Stomach (tissue), 9 donors: Measurements from ENCODE around the gene GADD45A. TPM values are rescaled to one million over a fixed set of nuclear protein-coding genes. Genes with fewer than 3 reads are reported as not detected.

Experiments used
- DNase-seq, 2 donors: peaks; one replicate each; pipeline versions ENCODE4 v3.0.0 to v3.0.0-alpha.2; 2013 to 2019
- H3K27ac ChIP-seq, 5 donors: fragments of 200-600 bp in 4 of 5; sonication (generic) in 4 of 5; one replicate each; pipeline ENCODE4 v1.5.1; 2013 to 2019; ENCODE audit warnings: mild to moderate bottlenecking in 1 of 5, moderate library complexity in 1 of 5
- H3K27me3 ChIP-seq, 3 donors: fragments of 200-600 bp; sonication (generic); one replicate each; pipeline ENCODE4 v1.5.1; 2017 to 2019; ENCODE audit warnings: mixed run types in 1 of 3
- H3K36me3 ChIP-seq, 4 donors: fragments of 200-600 bp; sonication (generic); 1 replicate in 3 of 4; 2 replicates in 1 of 4; pipeline ENCODE4 v1.5.1; 2016 to 2019
- H3K4me1 ChIP-seq, 4 donors: fragments of 200-600 bp; sonication (generic); one replicate each; pipeline ENCODE4 v1.5.1; 2016 to 2019
- H3K4me3 ChIP-seq, 4 donors: fragments of 200-600 bp; sonication (generic) in 3 of 4; one replicate each; pipeline ENCODE4 v1.5.1; 2016 to 2019; ENCODE audit warnings: mild to moderate bottlenecking in 1 of 4
- H3K9me3 ChIP-seq, 4 donors: fragments of 200-600 bp; sonication (generic); one replicate each; pipeline ENCODE4 v1.5.1; 2016 to 2019
- CTCF ChIP-seq, 7 experiments: fragments of 450-650 bp in 4 of 7; fragments of 200-600 bp in 3 of 7; sonication (generic) in 3 of 7; IDR thresholded peaks; one replicate each; pipeline ENCODE4 v1.5.1; 2016 to 2019; ENCODE audit warnings: antibody characterized with exemption in 7 of 7, control low read depth in 2 of 7, mild to moderate bottlenecking in 1 of 7
- EP300 ChIP-seq: sonication (generic); formaldehyde crosslinking; IDR thresholded peaks from one replicate; pipeline ENCODE4 v1.6.1; 2017; ENCODE audit warnings: antibody characterized with exemption
- POLR2A ChIP-seq, 4 donors: fragments of 450-650 bp; IDR thresholded peaks; one replicate each; pipeline ENCODE4 v1.6.1; 2016; ENCODE audit warnings: antibody characterized with exemption in 4 of 4, control low read depth in 2 of 4, mild to moderate bottlenecking in 1 of 4, moderate library complexity in 1 of 4
- POLR2AphosphoS5 ChIP-seq, 3 donors: sonication (generic); formaldehyde crosslinking; IDR thresholded peaks; one replicate each; pipeline ENCODE4 v1.6.1; 2016; ENCODE audit warnings: antibody characterized with exemption in 3 of 3
- WGBS, 5 donors: extraction: QIAGEN DNeasy Blood & Tissue Kit in 3 of 5; methylation state at CpG; one replicate each; pipeline versions ENCODE4 v1.1.5 to v1.1.7; 2013 to 2018; 5-methylcytosine and 5-hydroxymethylcytosine counted together
- intact Hi-C: fragments of 100-400 bp; cut with DNase I; formaldehyde crosslinking; loops from one replicate; pipeline ENCODE4 v1.15.1; 2023; ENCODE audit warnings: low total_unique reads
- polyA plus RNA-seq, 3 donors: library from polyadenylated mRNA; stranded (reverse); fragments of 200-250 nt; gene quantifications; one replicate each; pipeline ENCODE4 v1.2.3, GENCODE V29; 2013
- total RNA-seq, 5 donors: library from RNA; depleted of rRNA; stranded (reverse); fragments of >200 nt; gene quantifications; one replicate each; pipeline versions ENCODE4 v1.1.0 to v1.2.3, GENCODE V29; 2014 to 2016
- donor health status: healthy with polysubstance abuse.
- donor health status: Bipolar disorder and iron deficiency.
- donor health status: healthy.

Gene GADD45A
- total and polyA plus RNA-seq, 8 donors: 4.7 to 84.8 (median 38.4) TPM

GRCh38 chr1:67732750-67733151, 47.8 kb downstream of the GADD45A start:
- Histone ChIP-seq H3K9me3 (no peaks in the 10 kb centered on the region), H3K36me3 (no peaks in the 10 kb centered on the region), H3K4me1 (peaks cover 30 to 54% (median 45%) of the 10 kb centered on the region in 4 donors), H3K27ac (peak overlapping the region in 1 of 5 donors; percentile 4), H3K27me3 (no peaks in the 10 kb centered on the region), H3K4me3 (no peak overlapping the region)
- DNase-seq: peak in 1 of 2 donors; percentile 60
- WGBS, 5 donors: 64 to 79% (median 67%) methylated on average over 4 to 6 of the region's 6 CpGs
- TF ChIP-seq POLR2A (IDR thresholded peaks at IDR 0.05) (no peak), POLR2AphosphoS5 (IDR thresholded peaks at IDR 0.05) (no peak), CTCF (IDR thresholded peaks at IDR 0.05) (no peak), EP300 (no peak)
- intact Hi-C loops: no loop called here

GRCh38 chr1:67733681-67734322, 48.8 kb downstream of the GADD45A start:
- Histone ChIP-seq H3K36me3 (no peaks in the 10 kb centered on the region), H3K4me3 (no peak overlapping the region), H3K4me1 (peaks cover 30 to 63% (median 52%) of the 10 kb centered on the region in 4 donors), H3K27me3 (no peaks in the 10 kb centered on the region), H3K9me3 (no peaks in the 10 kb centered on the region), H3K27ac (peak overlapping the region in 4 of 5 donors; percentile 2 to 47 (median 23))
- intact Hi-C loops: no loop called here
- no peak for DNase-seq
- TF ChIP-seq POLR2AphosphoS5 (IDR thresholded peaks at IDR 0.05): no peak
- no peak for TF ChIP-seq EP300
- no peak for TF ChIP-seq CTCF (IDR thresholded peaks at IDR 0.05)
- no peak for TF ChIP-seq POLR2A (IDR thresholded peaks at IDR 0.05)
- 21 to 43% (median 23%) methylated on average over 4 of the region's 4 CpGs for WGBS, 5 donors

GRCh38 chr1:67734323-67734690, 49.3 kb downstream of the GADD45A start:
- intact Hi-C loops: no loop called here
- 73 to 92% (median 82%) methylated on average over 3 of the region's 3 CpGs for WGBS, 5 donors
- H3K36me3 ChIP-seq: no peaks in the 10 kb centered on the region
- H3K4me1 ChIP-seq: peaks cover 30 to 66% (median 53%) of the 10 kb centered on the region in 4 donors
- peak overlapping the region in 3 of 5 donors; percentile 10 to 47 (median 36) for H3K27ac ChIP-seq
- H3K27me3 ChIP-seq: no peaks in the 10 kb centered on the region
- TF ChIP-seq CTCF (IDR thresholded peaks at IDR 0.05): no peak
- TF ChIP-seq POLR2AphosphoS5 (IDR thresholded peaks at IDR 0.05): no peak
- TF ChIP-seq POLR2A (IDR thresholded peaks at IDR 0.05): no peak
- no peak for TF ChIP-seq EP300
- H3K9me3 ChIP-seq: no peaks in the 10 kb centered on the region
- no peak for DNase-seq
- H3K4me3 ChIP-seq: no peak overlapping the region

GRCh38 chr1:67735206-67735605, 50.2 kb downstream of the GADD45A start:
- Histone ChIP-seq H3K4me1 (peaks cover 30 to 68% (median 54%) of the 10 kb centered on the region in 4 donors), H3K27me3 (no peaks in the 10 kb centered on the region), H3K27ac (peak overlapping the region in 4 of 5 donors; percentile 69 to 86 (median 80)), H3K36me3 (no peaks in the 10 kb centered on the region), H3K4me3 (no peak overlapping the region), H3K9me3 (no peaks in the 10 kb centered on the region)
- WGBS, 5 donors: 63 to 85% (median 75%) methylated on average over 3 of the region's 3 CpGs
- no peak for DNase-seq
- TF ChIP-seq POLR2A (IDR thresholded peaks at IDR 0.05) (no peak), EP300 (no peak), CTCF (IDR thresholded peaks at IDR 0.05) (no peak), POLR2AphosphoS5 (IDR thresholded peaks at IDR 0.05) (no peak)
- intact Hi-C loops: no loop called here
